Subcutaneous adipose tissue (tissue), 4 donors: Measurements from ENCODE around the gene DBNL. TPM values are rescaled to one million over a fixed set of nuclear protein-coding genes. Genes with fewer than 3 reads are reported as not detected.

Experiments used
- total RNA-seq, 4 donors: library from RNA; depleted of rRNA; stranded (reverse); fragments of >200 nt; gene quantifications; one replicate each; pipeline ENCODE4 v1.1.0, GENCODE V29; 2016
- TF ChIP-seq, protein P1 (sequence below): fragments of 450-650 bp; IDR thresholded peaks from one replicate; pipeline ENCODE4 v1.5.1; 2016; ENCODE audit warnings: low read depth, mild to moderate bottlenecking, control low read depth, antibody characterized with exemption, moderate library complexity

DBNL gene
- total RNA-seq, 4 donors from 2014 or later, result 62.3 to 133 (median 103) TPM

DNA sequence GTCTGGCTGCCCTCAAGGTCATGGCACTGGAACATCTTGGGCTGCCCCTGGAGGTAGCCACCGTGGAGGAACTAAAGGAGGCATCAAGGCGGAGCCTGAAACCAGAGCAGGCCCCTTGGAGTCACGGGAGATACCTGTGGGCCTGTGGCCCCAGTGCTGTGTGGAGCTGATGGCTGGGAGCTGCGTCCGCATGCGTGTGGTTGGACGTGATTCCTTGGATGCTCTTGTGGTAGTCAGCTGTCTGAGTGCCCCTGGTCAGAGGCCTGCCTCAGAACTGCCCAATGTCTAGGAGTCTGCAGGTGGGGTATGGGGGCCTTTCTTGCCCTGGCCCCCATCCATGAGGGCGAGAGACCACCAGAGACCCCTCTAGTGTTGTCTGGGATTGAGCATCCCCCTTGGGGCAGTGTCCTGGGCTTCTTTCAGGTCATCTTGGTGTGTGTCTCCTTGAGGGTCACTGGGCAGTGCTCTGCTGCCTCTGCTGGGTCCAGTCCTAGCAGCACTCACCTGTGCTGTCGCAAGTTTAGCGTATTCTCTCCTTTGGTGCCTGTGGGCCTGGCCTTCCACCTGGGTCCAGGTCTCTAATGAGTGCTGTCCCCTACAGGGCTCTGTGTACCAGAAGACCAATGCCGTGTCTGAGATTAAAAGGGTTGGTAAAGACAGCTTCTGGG, 12.8 kb downstream of the DBNL start:
- TF ChIP-seq, protein P1, sequence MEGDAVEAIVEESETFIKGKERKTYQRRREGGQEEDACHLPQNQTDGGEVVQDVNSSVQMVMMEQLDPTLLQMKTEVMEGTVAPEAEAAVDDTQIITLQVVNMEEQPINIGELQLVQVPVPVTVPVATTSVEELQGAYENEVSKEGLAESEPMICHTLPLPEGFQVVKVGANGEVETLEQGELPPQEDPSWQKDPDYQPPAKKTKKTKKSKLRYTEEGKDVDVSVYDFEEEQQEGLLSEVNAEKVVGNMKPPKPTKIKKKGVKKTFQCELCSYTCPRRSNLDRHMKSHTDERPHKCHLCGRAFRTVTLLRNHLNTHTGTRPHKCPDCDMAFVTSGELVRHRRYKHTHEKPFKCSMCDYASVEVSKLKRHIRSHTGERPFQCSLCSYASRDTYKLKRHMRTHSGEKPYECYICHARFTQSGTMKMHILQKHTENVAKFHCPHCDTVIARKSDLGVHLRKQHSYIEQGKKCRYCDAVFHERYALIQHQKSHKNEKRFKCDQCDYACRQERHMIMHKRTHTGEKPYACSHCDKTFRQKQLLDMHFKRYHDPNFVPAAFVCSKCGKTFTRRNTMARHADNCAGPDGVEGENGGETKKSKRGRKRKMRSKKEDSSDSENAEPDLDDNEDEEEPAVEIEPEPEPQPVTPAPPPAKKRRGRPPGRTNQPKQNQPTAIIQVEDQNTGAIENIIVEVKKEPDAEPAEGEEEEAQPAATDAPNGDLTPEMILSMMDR, result no peak

DNA sequence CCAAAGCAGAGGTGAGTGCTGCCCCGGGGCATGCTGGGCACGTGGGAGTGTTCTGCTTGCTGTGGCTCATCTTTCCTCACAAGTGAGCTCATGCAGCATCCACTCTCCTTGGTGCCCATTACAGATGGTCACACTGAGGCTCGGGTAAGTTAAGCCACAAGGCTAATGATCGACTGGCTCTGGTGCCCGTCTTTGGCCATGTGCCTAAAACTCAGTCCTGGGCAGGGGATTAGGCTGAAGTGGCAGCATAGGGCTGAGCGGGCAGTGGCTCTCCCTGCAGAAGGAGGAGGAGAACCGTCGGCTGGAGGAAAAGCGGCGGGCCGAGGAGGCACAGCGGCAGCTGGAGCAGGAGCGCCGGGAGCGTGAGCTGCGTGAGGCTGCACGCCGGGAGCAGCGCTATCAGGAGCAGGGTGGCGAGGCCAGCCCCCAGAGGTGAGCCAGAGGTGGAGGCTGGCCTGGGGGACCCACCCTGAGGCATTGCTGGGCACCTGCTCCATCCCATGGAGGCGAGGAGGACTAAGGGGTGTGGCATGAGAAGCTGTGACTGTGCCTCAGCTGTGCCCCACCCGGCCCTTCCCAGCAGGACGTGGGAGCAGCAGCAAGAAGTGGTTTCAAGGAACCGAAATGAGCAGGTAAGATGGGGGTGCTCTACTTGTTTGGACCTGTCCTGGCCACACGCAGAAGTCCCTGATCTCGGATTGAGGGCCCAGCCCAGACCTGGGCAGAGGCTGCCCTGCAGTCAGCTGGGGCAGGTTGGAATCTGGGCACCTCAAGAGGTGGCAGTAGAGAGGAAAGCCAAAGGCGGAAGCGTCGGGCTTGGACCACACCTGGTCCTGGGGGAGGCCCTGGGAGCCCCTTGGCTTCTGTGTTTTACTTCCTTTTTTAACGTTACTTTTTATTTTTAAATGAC, 13.6 kb downstream of the DBNL start:
- TF ChIP-seq, protein P1, result no peak

- TF ChIP-seq, protein P1, result no peak
Measured at GRCh38 chr7:44058759-44059218, 14.3 kb downstream of the DBNL start.

DNA sequence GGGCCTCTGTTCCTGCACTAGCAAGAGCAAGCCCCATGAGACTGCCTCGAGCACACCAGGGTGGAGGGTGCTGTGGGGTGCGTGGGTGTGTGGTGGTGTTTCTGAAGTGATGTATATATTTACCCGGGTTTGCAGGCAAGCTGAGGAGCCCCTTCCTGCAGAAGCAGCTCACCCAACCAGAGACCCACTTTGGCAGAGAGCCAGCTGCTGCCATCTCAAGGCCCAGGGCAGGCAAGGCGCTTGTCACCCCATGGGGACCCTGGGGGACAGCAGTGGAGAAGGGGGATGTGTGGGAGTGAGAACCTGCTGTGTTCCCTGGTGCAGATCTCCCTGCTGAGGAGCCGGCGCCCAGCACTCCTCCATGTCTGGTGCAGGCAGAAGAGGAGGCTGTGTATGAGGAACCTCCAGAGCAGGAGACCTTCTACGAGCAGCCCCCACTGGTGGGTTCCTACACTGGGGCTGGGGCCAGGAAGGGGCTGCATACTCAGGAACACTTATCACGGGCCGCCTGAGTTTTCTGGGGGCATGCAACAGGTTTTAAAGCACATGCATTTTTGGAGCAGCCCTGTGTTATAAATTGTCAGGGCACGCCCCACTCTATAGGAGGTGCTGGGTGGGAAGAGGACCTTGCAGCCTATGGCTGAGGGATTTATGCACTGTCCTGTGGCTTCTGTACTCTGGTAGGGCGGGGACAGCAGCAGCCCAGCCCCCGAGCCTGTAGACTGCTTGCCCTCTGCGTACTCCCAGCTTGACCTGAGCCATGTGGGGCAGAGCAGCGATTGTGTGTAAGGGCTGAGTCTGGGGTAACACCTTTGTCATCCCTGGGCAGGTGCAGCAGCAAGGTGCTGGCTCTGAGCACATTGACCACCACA, 15.0 kb downstream of the DBNL start:
- TF ChIP-seq, protein P1, result no peak

- TF ChIP-seq, protein P1, result no peak
Measured at GRCh38 chr7:44060091-44060947, 15.8 kb downstream of the DBNL start.

DNA sequence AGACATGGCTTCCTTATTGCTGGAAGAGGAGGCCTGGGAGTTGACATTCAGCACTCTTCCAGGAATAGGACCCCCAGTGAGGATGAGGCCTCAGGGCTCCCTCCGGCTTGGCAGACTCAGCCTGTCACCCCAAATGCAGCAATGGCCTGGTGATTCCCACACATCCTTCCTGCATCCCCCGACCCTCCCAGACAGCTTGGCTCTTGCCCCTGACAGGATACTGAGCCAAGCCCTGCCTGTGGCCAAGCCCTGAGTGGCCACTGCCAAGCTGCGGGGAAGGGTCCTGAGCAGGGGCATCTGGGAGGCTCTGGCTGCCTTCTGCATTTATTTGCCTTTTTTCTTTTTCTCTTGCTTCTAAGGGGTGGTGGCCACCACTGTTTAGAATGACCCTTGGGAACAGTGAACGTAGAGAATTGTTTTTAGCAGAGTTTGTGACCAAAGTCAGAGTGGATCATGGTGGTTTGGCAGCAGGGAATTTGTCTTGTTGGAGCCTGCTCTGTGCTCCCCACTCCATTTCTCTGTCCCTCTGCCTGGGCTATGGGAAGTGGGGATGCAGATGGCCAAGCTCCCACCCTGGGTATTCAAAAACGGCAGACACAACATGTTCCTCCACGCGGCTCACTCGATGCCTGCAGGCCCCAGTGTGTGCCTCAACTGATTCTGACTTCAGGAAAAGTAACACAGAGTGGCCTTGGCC, 16.6 kb downstream of the DBNL start:
- TF ChIP-seq, protein P1, result no peak
